ENCODE data around the gene MTSS2. TPM values are rescaled to one million over a fixed set of nuclear protein-coding genes. Genes with fewer than 3 reads are reported as not detected.

Gene MTSS2
- total and polyA plus RNA-seq, 2 experiments from 2014 or later, result 1.6 to 19.6 TPM

GRCh38 chr16:70687102-70687511 is 1.3 kb upstream of the MTSS2 start (continued):
- no peak for TF ChIP-seq ZNF462 (CRISPR knock-in tag; IDR thresholded peaks at IDR 0.05)
- no peak for TF ChIP-seq JUNB (IDR thresholded peaks at IDR 0.05; ENCODE audit: unreplicated experiment)

- peaks cover 10% of the 10 kb centered on the region; the same call in 1 of the 2 replicates for H3K4me1 ChIP-seq (ENCODE audit: insufficient read depth)
- DNase-seq (ENCODE audit: low spot score), result no peak
- H3K36me3 Mint-ChIP-seq (ENCODE audit: low read depth), result no peaks in the 10 kb centered on the region; the same call in 2 of the 3 replicates
- peaks cover 4% of the 10 kb centered on the region for H4K20me1 ChIP-seq (replicated peaks; ENCODE audit: insufficient read depth)
- peak overlapping the region; percentile 78 for H3K4me2 ChIP-seq
- H3K4me3 Mint-ChIP-seq, result peak overlapping the region; percentile 74
- no peaks in the 10 kb centered on the region; the same call in 2 of the 3 replicates for H3K9me3 Mint-ChIP-seq
- H3K36me3 ChIP-seq (ENCODE audit: insufficient read depth), result no peaks in the 10 kb centered on the region
- peak overlapping the region; percentile 58 for H3K4me3 ChIP-seq
- H3F3A ChIP-seq (replicated peaks; ENCODE audit: low read depth), result peaks cover 22% of the 10 kb centered on the region; the same call in 1 of the 2 replicates
- H3K27ac ChIP-seq (ENCODE audit: low read depth), result peak overlapping the region; percentile 45; the same call in 1 of the 2 replicates
- peak; percentile 28 for ATAC-seq
- peaks cover 29% of the 10 kb centered on the region for H3K4me1 Mint-ChIP-seq
- H3K27me3 ChIP-seq (ENCODE audit: insufficient read depth), result peaks cover 8% of the 10 kb centered on the region
- H3K27me3 Mint-ChIP-seq (ENCODE audit: insufficient read depth, low read depth, poor library complexity), result peaks cover 25% of the 10 kb centered on the region
- no peak overlapping the region for H3K27ac Mint-ChIP-seq
- H3K79me2 ChIP-seq (replicated peaks; ENCODE audit: insufficient read depth), result no peaks in the 10 kb centered on the region
- no peaks in the 10 kb centered on the region for H3K9me2 ChIP-seq (ENCODE audit: insufficient read depth)
- H2AFZ ChIP-seq, result no peak overlapping the region
- TF ChIP-seq, protein P1, sequence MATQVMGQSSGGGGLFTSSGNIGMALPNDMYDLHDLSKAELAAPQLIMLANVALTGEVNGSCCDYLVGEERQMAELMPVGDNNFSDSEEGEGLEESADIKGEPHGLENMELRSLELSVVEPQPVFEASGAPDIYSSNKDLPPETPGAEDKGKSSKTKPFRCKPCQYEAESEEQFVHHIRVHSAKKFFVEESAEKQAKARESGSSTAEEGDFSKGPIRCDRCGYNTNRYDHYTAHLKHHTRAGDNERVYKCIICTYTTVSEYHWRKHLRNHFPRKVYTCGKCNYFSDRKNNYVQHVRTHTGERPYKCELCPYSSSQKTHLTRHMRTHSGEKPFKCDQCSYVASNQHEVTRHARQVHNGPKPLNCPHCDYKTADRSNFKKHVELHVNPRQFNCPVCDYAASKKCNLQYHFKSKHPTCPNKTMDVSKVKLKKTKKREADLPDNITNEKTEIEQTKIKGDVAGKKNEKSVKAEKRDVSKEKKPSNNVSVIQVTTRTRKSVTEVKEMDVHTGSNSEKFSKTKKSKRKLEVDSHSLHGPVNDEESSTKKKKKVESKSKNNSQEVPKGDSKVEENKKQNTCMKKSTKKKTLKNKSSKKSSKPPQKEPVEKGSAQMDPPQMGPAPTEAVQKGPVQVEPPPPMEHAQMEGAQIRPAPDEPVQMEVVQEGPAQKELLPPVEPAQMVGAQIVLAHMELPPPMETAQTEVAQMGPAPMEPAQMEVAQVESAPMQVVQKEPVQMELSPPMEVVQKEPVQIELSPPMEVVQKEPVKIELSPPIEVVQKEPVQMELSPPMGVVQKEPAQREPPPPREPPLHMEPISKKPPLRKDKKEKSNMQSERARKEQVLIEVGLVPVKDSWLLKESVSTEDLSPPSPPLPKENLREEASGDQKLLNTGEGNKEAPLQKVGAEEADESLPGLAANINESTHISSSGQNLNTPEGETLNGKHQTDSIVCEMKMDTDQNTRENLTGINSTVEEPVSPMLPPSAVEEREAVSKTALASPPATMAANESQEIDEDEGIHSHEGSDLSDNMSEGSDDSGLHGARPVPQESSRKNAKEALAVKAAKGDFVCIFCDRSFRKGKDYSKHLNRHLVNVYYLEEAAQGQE (IDR thresholded peaks at IDR 0.05; ENCODE audit: unreplicated experiment), result no peak
- TF ChIP-seq, protein P2, sequence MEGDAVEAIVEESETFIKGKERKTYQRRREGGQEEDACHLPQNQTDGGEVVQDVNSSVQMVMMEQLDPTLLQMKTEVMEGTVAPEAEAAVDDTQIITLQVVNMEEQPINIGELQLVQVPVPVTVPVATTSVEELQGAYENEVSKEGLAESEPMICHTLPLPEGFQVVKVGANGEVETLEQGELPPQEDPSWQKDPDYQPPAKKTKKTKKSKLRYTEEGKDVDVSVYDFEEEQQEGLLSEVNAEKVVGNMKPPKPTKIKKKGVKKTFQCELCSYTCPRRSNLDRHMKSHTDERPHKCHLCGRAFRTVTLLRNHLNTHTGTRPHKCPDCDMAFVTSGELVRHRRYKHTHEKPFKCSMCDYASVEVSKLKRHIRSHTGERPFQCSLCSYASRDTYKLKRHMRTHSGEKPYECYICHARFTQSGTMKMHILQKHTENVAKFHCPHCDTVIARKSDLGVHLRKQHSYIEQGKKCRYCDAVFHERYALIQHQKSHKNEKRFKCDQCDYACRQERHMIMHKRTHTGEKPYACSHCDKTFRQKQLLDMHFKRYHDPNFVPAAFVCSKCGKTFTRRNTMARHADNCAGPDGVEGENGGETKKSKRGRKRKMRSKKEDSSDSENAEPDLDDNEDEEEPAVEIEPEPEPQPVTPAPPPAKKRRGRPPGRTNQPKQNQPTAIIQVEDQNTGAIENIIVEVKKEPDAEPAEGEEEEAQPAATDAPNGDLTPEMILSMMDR (conservative IDR thresholded peaks at IDR 0.05; ENCODE audit: low read depth in 2 of 2), result no peak
- TF ChIP-seq EZH2 (IDR thresholded peaks at IDR 0.05; ENCODE audit: low read depth, unreplicated experiment) (no peak), POLR2AphosphoS5 (IDR thresholded peaks at IDR 0.05; ENCODE audit: low read depth) (no peak)
Observed at GRCh38 chr16:70686376-70687101, 686 bp upstream of the MTSS2 start.

Measured in GM23338 (cell line).